MV-4-11 (cell line): ENCODE results near the gene SSTR3.
A peak's percentile ranks its signal among the peaks of the same experiment; 100 is the strongest.
"Not testable (repeated sequence)": the region's sequence is repeated elsewhere in the genome, so short reads cannot be mapped to it uniquely, and the experiment has no call there.

Source experiments
- DNase-seq: peaks from one replicate; lab custom pipeline; 2025; lab: John Stamatoyannopoulos, UW

Gene SSTR3

DNA sequence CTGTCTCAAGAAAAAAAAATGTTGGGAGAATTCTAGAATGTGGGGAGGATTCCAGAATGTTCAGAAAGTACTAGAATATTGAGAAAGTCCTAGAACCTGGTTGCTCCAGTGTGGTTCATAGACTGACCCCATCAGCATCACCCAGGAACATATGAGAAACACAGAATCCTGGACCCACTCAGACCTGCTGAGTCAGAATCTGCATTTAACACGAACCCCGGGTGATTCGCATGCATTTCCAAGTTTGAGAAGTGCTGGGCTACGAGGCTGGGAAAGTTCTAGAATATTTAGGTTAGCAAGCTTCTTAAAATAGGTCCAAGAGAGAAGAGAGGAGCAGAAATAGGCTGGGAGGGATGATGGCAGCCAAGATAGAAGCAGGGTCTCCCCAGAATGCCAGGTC is 30.6 kb downstream of the SSTR3 start:
- DNase-seq = no peak

DNA sequence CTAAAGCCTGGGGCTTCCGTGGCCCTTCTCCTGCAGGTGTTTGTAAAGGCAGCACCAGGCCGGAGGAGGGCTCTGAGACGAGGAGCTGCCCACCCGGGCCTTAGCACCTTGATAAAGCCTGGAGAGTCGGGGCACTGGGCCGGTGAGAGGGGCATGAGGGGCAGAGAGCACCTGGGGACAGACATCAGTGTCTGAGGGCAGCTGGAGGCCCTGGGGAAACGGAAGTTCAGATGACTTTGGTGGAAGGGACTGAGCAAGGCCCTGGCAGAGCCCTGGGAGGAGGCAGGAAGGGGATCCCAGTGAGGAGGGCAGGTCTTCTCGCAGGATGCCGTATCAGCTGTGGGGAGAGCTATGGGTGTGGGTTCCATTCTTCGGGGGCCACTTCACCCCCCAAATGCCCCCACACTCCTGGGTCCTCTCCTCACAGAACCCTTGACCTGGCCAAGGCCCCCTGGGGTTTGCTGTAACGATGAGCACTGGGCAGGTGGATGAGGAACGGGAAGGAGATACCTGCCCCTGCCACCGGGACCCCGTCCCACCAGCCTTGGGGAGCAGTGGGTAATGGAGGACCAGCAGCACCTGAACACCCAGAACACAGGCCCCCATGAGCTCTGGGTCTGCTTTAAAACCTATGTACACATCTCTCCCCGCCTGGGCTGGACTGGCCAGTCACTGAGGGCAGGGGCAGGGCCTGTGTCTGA is 31.6 kb downstream of the SSTR3 start:
- no peak for DNase-seq

DNA sequence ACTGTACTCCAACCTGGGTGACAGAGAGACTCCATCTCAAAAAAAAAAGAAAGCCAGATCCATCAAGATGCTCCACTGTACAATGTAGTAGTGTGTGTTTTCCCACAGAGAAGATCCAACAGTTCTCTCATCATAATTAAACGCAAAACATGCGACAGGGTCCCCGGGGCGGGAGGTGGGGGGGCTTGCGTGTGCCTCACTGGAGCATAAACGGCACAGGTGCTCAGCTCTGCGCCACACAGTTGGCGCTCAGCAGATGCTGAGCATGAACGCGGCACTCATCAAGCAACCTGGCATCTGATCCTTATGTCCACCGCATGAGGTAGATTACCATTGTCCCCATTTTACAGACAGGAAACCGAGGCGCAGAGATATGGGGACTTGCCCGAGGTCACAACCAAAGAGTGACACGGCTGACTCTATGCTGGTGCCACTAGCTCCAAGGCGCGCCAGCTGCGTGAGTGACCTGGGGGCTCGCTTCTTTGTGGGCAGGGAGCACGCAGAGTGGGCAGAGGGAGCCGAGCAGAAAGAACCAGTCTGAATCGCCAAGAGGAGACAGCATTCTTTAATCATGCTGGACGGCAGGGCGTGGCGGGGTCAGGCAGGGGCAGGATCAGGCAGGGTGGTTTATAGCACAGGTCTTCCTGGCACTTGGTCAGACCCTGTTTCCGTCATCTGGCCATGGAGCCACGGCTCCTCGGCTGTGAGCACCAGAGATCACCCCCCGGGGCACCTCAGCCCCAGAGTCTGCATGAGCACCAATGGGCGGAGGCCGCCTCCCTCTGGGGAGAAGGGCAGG is 32.5 kb downstream of the SSTR3 start:
- no peak for DNase-seq

DNA sequence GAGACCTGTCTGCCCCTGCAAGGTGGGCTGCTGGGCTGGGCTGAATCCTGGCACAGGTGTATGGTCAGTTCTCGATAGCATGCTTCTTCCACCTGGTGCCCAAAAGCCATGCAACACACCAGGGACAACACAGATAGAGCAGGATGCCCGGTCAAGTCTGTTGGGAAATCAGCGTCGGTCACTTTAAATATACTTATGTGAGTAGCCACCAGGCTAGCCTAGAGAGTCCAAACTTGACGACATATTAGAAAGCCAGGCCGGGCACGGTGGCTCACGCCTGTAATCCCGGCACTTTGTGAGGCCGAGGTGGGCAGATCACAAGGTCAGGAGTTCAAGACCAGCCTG is 33.2 kb downstream of the SSTR3 start:
- no peak for DNase-seq

DNA sequence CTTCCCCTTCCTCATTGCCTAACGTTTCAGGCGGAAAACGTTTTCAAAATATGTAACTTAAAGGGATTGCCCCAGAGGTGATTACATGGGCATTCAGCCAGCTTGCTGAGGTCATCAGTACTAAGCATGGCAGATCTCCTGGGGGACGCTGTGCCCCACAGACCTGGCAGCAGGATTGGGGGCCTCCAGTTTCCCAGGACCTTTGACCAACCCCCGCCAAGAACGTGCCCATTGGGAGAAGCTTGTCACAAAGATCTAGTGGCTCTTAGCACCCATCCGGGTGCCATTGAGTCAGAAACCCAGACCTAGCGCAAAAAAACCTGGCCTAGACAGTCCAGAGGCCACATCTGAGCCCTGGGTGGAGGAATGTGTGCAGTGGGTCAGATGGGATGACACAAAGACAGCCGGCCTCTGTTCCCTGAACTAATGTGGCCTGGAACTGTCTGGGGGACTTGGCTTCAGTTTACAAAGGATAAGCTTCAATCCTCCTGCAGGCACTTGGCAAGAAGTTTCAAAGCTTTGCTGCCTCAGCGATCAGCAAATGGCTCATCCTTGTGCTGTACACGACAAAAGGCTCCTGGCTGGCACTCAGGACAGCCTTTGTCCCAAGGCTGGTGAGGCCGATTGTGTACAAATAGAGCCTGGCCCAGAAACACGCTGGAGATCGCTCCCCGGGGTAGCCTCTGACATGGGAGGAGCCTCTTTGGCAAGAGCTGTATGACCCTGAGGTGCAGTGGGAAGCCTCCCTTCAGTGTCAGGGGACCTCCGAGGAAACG is 33.7 kb downstream of the SSTR3 start:
- peak; percentile 3 for DNase-seq

DNA sequence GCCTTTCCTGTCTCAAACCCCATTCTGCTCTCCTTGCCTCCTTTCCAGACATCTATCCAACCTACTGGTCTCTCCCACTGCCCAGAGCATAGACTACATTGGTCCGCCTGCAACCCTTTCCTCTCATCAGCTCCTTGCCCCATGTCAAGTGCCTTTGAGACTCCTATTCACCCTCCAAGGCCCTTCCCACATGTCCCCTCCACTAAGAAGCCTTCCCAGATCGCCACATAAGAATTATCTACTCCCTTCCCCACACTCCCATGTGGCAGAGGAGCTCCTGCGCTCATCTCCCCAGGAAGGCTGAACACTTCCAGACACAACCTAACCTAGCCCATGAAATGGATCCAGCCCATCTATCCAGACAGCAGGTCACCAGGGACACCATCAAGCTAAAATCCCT is 34.5 kb downstream of the SSTR3 start:
- no peak for DNase-seq

DNA sequence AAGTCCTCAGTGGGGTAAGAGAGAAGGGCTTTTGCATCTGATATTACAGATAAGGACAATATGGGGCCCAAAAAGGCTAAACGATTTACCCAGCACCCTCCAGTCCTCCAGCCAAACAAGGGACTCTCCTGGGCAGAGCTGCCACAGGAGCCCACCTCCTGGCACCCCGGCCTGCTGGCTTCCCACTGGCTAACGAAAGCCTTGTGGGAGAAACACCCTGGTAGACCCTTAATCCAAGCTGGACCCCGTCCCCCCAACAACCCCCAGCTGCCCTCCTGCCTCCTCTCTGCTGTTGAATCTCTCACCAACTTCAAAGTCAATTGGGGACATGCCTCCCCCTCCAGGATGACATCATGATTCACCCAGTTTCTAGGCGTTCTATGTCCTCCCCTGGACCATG is 35.1 kb downstream of the SSTR3 start:
- DNase-seq = no peak

DNA sequence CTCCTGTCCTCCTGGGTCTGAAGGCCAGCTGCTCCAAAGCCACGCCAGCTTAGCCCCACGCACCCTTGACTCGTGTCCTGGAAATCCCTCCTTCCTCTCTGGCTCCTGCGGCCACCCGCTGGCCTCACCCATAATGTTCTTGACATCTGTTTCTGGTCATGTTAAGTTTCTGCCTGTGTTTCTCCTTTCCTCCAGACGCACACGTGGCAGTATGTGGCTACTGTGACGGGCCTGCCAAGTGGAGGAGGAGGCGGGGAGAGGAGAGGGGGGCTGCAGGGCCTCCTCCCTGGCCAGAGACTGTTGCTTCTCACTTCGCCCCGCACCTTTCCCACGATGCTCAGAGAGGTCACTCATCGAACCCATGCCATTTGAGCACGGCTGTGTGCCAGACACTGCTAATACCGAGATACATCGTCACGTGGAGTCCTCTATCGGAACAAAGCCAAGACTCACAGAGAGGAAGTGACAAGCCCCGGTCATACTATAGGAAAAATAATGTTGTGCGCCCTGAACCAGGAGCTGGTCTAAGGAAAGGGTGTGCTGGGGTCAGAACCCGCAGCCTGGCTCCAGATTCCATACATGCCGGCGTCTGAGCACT is 35.7 kb downstream of the SSTR3 start:
- peak; percentile 91 for DNase-seq

DNA sequence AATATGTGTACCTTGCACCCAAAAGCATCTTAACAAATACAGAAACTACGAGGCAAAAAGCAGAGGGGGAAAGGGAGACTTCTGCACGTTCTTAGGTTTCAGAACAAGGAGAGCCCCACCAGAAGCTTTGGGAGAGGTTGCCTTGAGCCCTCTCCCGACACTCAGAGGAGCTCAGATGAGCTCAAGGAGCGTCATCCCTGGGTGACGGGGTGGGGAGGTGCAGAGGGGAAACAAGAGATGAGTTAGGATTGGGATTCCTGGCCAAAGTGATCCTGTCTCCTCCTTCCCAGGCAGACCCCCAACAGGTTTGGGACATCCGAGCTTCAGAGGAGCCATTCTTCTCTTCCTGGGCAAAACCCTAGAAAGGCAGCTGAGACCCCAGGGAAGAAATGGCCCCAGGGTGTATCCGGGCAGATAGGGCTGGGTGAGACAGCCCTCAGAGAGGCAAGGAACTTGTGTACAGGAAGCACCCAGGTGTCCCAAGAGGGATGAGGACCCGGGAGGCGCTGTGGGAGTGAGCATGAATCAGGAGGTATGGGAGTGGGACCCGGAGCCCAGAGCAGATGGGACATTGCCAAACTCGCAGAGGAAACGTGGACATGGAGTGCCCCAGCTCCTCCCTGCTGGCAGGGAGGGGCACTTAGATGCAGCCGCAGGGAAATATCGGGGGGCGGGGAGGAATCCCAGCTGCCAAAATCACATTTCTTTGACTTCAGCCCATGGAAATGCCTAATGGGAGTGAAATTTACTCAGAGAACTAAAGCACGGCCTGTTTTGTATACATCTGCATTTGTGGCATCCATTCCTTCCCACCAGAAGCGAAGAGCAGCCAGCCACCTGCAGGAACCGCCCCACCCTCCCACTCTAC is 36.6 kb downstream of the SSTR3 start:
- DNase-seq = no peak

DNA sequence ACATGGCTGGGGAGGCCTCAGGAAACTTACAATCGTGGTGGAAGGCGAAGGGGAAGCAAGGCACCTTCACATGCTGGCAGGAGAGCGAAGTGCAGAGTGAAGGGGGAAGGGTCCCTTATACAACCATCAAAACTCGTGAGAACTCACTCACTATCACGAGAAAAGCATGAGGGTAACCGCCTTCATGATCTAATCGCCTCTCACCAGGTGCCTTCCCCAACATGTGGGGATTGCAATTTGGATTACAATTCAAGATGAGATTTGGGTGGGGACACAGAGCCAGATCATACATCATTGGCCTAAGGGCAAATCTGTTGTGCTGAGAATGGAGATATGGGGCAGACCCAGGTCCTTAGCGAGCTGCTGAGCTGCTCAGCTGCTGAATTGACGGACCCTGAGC is 37.3 kb downstream of the SSTR3 start:
- DNase-seq = no peak

DNA sequence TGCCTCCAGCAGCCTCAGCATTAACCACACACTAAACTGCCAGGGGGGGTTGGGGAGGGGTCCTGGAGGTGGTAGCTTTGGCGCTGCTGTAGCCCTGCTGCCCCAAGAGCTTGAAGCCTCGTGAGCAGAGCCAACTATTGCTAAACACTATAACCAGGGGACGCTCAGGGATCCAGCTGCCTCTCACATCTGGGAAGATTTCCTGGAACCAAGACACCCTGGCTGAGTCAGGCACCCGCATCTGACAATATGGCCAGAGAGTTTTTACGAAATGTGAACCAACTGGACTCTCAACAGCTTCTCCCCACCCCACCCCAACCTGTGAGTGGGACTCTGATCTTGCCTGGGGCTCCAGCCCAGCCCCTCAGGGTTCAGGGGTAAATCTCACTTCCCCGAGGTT is 38.6 kb downstream of the SSTR3 start:
- DNase-seq = peak; percentile 83

DNA sequence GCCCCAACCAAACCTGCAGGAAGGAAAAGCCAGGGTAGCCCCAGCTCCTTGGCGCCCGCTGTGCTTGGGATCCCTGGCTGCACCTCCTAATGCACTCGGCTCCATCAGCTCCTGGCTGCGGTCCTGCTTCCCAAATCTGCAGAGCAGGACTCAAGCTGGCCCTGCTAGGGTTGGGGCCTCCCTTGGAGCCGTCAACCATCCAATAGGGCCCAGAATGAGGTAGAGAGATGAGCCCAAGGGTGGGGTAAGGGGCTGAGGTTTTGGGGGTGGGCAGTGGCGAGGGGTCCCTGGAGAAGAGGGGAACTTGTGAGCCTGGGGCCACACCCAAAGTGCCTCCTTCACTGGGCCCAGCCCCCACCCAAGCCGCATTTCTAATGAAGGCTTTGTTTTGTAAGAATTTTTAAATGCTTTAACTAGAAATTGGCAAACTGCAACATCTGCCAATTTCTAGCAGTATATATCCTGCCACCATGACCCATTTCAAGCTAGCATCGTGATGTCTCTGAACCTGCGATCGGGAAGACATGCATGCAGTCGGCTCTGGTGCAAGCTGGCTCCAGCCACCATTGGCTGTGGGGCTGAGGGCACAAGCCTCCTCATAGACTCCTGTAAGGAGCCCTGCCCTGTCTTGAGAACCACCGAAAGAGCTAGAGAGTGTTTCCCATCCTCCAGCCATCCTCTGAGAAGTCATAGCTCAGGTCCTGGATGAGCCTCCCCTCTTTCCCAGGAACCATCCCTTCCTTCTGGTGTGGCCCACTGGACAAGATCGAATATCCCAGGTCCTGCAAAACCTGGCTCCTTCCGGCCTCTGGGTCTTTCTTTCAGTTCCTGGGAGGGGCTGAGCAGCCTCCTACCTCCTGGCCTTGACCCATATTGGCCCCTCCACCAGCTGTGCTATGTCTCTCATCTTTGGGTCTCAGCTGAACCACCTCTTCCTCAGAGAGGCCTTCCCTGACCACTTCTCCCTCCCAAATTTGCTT is 39.7 kb downstream of the SSTR3 start:
- no peak for DNase-seq

DNA sequence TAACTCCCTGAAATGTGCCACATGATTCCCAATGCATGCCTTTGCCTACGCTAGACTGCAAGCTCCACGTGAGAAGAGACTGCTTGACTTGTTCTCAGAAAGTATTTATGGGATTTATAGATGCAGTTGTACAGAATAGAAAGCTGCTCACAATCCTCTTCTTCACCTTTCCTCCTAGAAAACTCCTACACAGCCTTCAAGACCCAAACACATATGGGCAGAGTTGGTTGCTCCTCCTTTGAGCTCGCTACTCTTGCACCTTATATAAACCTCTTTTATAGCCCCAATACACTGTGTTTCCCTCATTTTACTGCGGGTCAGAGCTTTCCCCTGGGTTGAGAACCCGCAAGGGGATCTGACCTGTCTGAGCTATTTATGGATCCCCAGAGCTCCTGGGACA is 40.6 kb downstream of the SSTR3 start:
- DNase-seq = no peak

DNA sequence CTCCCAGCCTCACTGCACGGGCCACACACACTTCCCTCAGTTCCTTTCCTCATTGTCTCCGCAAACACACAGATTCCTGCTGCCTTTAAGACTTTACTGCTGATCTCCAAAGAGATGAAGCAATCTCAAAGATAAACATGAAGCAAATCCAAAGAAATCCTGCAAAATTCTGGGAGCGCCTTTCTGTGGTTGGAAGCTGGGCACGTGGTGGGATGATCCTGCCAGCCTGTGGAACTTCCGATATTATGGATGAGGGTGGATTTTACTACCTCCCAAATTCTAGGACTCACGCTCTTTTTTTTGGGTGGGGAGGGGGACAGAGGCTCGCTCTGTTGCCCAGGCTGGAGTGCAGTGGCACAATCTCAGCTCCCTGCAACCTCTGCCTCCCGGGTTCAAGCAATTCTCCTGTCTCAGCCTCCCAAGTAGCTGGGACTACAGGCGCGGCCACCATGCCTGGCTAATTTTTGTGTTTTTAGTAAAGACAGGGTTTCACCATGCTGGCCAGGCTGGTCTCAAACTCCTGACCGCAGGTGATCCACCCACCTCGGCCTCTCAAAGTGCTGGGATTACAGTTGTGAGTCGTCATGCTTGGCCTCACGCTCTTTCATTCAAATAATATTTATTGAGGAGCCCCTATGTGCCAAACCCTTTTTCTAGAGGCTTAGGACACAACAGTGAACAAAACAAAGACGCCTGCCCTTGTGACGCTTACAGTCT is 41.4 kb downstream of the SSTR3 start:
- DNase-seq = not testable (repeated sequence)

DNA sequence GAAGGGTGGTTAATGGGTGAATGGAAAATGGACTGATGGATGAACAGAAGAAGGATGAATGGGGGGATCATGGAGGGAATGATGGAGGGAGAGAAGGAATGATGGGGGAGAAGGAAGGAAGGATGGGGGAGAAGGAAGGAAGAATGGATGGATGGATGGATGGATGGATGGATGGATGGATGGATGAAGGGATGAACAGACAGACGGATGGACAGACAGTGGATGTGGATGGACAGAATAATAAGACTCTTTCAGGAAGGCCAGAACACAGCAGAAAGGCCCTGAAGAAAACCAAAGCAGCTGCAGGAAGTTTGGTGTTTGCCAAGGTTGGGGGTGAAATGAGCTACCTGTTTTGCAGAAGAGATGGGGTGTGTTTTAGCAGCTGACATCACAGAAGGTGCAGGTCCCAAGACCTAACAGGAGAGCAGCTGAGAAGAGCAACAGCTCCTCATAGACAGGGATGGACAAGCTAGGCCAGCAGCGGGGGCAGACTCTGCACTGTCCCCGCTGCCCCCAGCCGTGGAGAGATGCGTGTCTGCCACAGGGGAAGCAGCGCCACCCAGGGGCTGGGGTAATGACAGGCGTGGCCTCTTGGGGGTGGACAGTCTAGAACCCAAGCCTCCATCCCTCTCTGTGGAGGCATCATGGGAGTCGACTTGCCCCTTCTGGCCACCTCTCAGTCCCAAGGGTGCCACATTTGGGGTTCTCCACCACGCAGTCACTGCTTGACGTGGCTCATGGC is 42.2 kb downstream of the SSTR3 start:
- DNase-seq = no peak

DNA sequence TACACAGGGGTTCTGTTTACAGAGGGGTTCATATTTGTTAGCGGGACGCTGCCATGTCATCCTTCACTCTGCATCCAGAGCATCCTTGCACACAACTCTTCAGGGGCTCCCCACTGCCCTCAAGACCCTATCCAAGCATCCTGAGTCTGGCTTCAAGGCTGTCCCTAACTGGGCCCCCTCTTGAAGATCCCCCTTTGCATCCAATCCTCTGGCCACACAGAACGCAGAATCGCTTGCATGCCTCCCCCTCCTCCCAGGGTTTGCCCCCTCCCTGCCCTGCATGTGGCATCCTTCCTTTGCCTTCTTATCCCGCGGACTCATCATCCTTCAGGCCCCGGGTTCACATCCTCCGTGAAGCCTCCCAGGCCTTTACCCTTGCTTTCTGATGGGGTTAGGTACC is 42.9 kb downstream of the SSTR3 start:
- DNase-seq = no peak

DNA sequence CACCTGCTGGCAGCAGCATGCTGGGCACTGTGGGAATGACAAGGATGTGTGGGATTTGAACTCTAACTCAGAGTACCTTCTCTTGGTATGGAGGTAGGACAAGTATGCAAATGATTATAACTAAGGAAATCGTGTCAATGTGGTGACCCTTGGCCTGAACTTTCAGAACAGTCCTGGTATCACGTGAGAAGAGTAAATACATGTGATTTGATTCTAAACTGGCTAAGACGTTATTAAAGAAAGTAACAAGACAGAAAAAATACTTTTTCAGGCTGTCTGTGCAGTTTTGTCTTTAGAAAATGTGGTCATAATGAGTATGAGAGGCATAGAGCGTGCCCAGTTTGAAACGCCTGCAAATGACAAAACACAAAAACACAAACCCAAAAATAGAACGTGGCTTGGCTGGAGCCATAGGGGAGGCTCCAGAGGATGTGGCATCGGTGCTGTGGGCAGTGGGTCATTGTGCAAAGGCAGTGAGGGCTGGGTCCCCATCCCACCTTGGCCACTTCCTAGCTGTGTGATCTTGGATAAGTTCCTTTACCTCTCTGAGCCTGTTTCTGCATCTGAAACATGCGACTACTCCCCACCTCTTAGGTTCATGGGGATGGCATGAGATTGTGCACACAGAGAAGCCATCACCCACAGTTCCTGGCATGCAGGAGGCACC is 44.2 kb downstream of the SSTR3 start:
- peak; percentile 60 for DNase-seq

DNA sequence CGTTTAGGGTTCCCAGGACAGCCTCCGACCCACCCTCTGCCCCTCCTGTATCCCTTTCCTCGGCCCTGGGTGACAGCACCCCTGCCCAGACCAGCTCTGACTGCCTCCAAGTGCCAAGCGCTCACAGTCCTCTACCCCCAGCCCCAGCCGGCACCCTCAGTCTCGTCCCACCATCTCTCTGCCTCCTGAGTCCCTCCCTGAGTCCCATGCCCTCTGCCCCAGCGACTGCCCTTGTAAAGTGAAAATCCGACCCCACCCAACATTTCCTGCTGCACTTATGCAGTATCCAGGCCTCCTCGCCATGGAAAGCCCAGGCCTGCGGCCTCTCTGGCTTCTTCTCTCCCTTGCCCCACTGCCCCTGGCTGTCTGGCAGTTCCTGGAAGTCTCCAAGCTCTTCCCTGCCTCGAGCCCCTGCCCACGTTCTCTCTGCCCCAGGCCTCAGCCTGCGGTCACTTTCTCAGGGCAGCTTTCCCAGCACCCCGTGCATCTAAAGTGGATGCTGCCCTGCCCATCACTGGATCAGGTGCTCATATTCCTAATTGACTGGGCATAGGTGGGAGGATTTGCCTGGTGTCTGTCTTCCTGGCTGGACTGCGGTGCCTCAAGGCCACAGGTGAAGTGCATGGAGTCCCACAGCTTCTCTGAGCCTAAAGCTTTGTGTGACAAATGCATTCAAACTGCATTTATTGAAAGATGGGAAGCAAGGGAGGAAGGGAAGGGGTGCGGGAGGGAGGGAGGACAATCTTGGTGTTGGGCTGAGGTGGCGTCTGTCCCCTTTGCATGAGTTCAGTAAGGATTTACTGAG is 44.9 kb downstream of the SSTR3 start:
- DNase-seq = no peak
